ENCODE data around the gene SUSD1. TPM values are rescaled to one million over a fixed set of nuclear protein-coding genes. Genes with fewer than 3 reads are reported as not detected.

SUSD1 gene
- total RNA-seq, 2 donors from 2014 or later = 6.2 to 10.6 TPM

DNA sequence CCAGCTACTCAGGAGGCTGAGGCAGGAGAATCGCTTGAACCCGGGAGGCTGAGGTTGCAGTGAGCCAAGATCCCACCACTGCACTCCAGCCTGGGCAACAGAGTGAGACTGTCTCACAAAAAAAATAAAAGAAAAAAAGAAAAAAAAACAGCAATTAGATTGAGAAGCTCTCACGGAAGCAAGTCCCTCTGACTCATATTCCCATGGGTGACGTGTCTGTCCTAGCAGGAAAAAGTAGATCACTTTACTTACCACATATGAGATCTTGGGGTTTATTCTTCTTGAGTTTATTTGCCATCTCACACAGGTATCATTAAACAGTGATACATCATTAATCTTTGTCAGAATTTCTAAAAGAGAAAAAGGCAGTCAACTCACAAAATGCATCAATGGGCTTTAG, 62.6 kb downstream of the SUSD1 start:
- H3K36me3 ChIP-seq = no peaks in the 10 kb centered on the region
- H3K9me3 ChIP-seq = no peaks in the 10 kb centered on the region
- no peaks in the 10 kb centered on the region for H3K27me3 ChIP-seq
- H3K27ac ChIP-seq = no peak overlapping the region
- no peak for TF ChIP-seq CTCF (IDR thresholded peaks at IDR 0.05)
- H3K4me3 ChIP-seq = no peak overlapping the region
- no peak for DNase-seq (ENCODE audit: low spot score)
- H3K4me1 ChIP-seq = no peaks in the 10 kb centered on the region

- DNase-seq (ENCODE audit: low spot score) = no peak
- no peak for TF ChIP-seq CTCF (IDR thresholded peaks at IDR 0.05)
- Histone ChIP-seq H3K36me3 (no peaks in the 10 kb centered on the region), H3K9me3 (no peaks in the 10 kb centered on the region), H3K4me3 (no peak overlapping the region), H3K27ac (no peak overlapping the region), H3K4me1 (no peaks in the 10 kb centered on the region), H3K27me3 (no peaks in the 10 kb centered on the region)
Observed at GRCh38 chr9:112111461-112111860, 63.6 kb downstream of the SUSD1 start.

GRCh38 chr9:112110777-112111113, 64.4 kb downstream of the SUSD1 start:
- Histone ChIP-seq H3K4me3 (no peak overlapping the region), H3K4me1 (no peaks in the 10 kb centered on the region), H3K9me3 (no peaks in the 10 kb centered on the region), H3K36me3 (no peaks in the 10 kb centered on the region), H3K27me3 (no peaks in the 10 kb centered on the region), H3K27ac (no peak overlapping the region)
- DNase-seq (ENCODE audit: low spot score) = no peak
- TF ChIP-seq CTCF (IDR thresholded peaks at IDR 0.05) = no peak

- no peak for TF ChIP-seq CTCF (IDR thresholded peaks at IDR 0.05)
- H3K4me3 ChIP-seq = no peak overlapping the region
- no peaks in the 10 kb centered on the region for H3K4me1 ChIP-seq
- H3K9me3 ChIP-seq = no peaks in the 10 kb centered on the region
- H3K27me3 ChIP-seq = no peaks in the 10 kb centered on the region
- no peaks in the 10 kb centered on the region for H3K36me3 ChIP-seq
- no peak for DNase-seq (ENCODE audit: low spot score)
- H3K27ac ChIP-seq = no peak overlapping the region
Observed at GRCh38 chr9:112110094-112110776, 64.9 kb downstream of the SUSD1 start.

- H3K27ac ChIP-seq = no peak overlapping the region
- no peaks in the 10 kb centered on the region for H3K27me3 ChIP-seq
- DNase-seq (ENCODE audit: low spot score) = no peak
- no peak overlapping the region for H3K4me3 ChIP-seq
- peaks cover 6% of the 10 kb centered on the region for H3K36me3 ChIP-seq
- no peaks in the 10 kb centered on the region for H3K4me1 ChIP-seq
- TF ChIP-seq CTCF (IDR thresholded peaks at IDR 0.05) = no peak
- no peaks in the 10 kb centered on the region for H3K9me3 ChIP-seq
Observed at GRCh38 chr9:112104901-112105300, 70.2 kb downstream of the SUSD1 start.

- no peak overlapping the region for H3K27ac ChIP-seq
- TF ChIP-seq CTCF (IDR thresholded peaks at IDR 0.05) = no peak
Observed at GRCh38 chr9:112104401-112104800, 70.7 kb downstream of the SUSD1 start.

More at GRCh38 chr9:112104401-112104800, 70.7 kb downstream of the SUSD1 start:
- Histone ChIP-seq H3K36me3 (peaks cover 6% of the 10 kb centered on the region), H3K9me3 (no peaks in the 10 kb centered on the region), H3K4me1 (no peaks in the 10 kb centered on the region), H3K27me3 (no peaks in the 10 kb centered on the region), H3K4me3 (no peak overlapping the region)
- no peak for DNase-seq (ENCODE audit: low spot score)

Data from right atrium auricular region (tissue), 2 donors.